ENCODE measurements around the gene UBE2L6.
A peak's percentile ranks its signal among the peaks of the same experiment; 100 is the strongest.
"Not testable (repeated sequence)": the region's sequence is repeated elsewhere in the genome, so short reads cannot be mapped to it uniquely, and the experiment has no call there.

UBE2L6 gene

GRCh38 chr11:57551941-57552340, 15.5 kb downstream of the UBE2L6 start:
- Mint-ChIP-seq H3K27me3 (no peaks in the 10 kb centered on the region), H3K27ac (no peak overlapping the region), H3K4me1 (peaks cover 12% of the 10 kb centered on the region), H3K9me3 (no peaks in the 10 kb centered on the region), H3K4me3 (no peak overlapping the region), H3K36me3 (peaks cover 57% of the 10 kb centered on the region)
- CTCF ChIA-PET = interaction anchor here (0.8 to 1.2 kb wide), 3 partner anchors 16 to 249 kb away, joined by 3 to 6 read pairs (median 4); partner anchors contain the start of gene UBE2L6
- no peak for DNase-seq

- no peaks in the 10 kb centered on the region for H3K9me3 Mint-ChIP-seq
- no peaks in the 10 kb centered on the region for H3K27me3 Mint-ChIP-seq
- H3K4me3 Mint-ChIP-seq = no peak overlapping the region
- peaks cover 8% of the 10 kb centered on the region for H3K4me1 Mint-ChIP-seq
- peaks cover 46% of the 10 kb centered on the region for H3K36me3 Mint-ChIP-seq
- CTCF ChIA-PET = interaction anchor here (0.9 to 1.2 kb wide), 2 partner anchors 23 to 24 kb away, joined by 3 to 4 read pairs; no protein-coding TSS in a partner anchor
- H3K27ac Mint-ChIP-seq = no peak overlapping the region
- no peak for DNase-seq
These were observed 17.5 kb downstream of the UBE2L6 start for GRCh38 chr11:57549983-57550382.

GRCh38 chr11:57547854-57548377, 19.6 kb downstream of the UBE2L6 start:
- Mint-ChIP-seq H3K27ac (no peak overlapping the region), H3K27me3 (no peaks in the 10 kb centered on the region), H3K9me3 (no peaks in the 10 kb centered on the region), H3K4me1 (peaks cover 6% of the 10 kb centered on the region), H3K36me3 (peaks cover 32% of the 10 kb centered on the region), H3K4me3 (no peak overlapping the region)
- CTCF ChIA-PET = interaction anchor here (1.0 to 1.9 kb wide), 4 partner anchors 9 to 93 kb away, joined by 3 to 8 read pairs (median 4); partner anchors contain the start of gene UBE2L6
- DNase-seq = no peak

GRCh38 chr11:57546869-57547475, 20.5 kb downstream of the UBE2L6 start:
- DNase-seq = no peak
- H3K27ac Mint-ChIP-seq = no peak overlapping the region
- CTCF ChIA-PET = interaction anchor here (0.8 to 1.9 kb wide), 5 partner anchors 10 to 254 kb away, joined by 3 to 8 read pairs (median 4); partner anchors contain the start of gene UBE2L6
- no peak overlapping the region for H3K4me3 Mint-ChIP-seq
- no peaks in the 10 kb centered on the region for H3K9me3 Mint-ChIP-seq
- peaks cover 27% of the 10 kb centered on the region for H3K36me3 Mint-ChIP-seq
- peaks cover 6% of the 10 kb centered on the region for H3K4me1 Mint-ChIP-seq
- no peaks in the 10 kb centered on the region for H3K27me3 Mint-ChIP-seq

- no peak overlapping the region for H3K4me3 Mint-ChIP-seq
- no peaks in the 10 kb centered on the region for H3K27me3 Mint-ChIP-seq
- H3K4me1 Mint-ChIP-seq = peaks cover 6% of the 10 kb centered on the region
- CTCF ChIA-PET = interaction anchor here (0.8 to 1.9 kb wide), 2 partner anchors 53 to 255 kb away, joined by 4 to 8 read pairs; no protein-coding TSS in a partner anchor
- DNase-seq = no peak
- H3K36me3 Mint-ChIP-seq = peaks cover 22% of the 10 kb centered on the region
- no peak overlapping the region for H3K27ac Mint-ChIP-seq
- no peaks in the 10 kb centered on the region for H3K9me3 Mint-ChIP-seq
These were observed 21.0 kb downstream of the UBE2L6 start for GRCh38 chr11:57546451-57546850.

GRCh38 chr11:57545883-57546282, 21.6 kb downstream of the UBE2L6 start:
- CTCF ChIA-PET = no interaction called here
- no peaks in the 10 kb centered on the region for H3K27me3 Mint-ChIP-seq
- no peak overlapping the region for H3K27ac Mint-ChIP-seq
- peaks cover 23% of the 10 kb centered on the region for H3K36me3 Mint-ChIP-seq
- no peak overlapping the region for H3K4me3 Mint-ChIP-seq
- H3K9me3 Mint-ChIP-seq = no peaks in the 10 kb centered on the region
- H3K4me1 Mint-ChIP-seq = peaks cover 6% of the 10 kb centered on the region
- no peak for DNase-seq

- CTCF ChIA-PET = interaction anchor here (1.5 kb wide), 1 partner anchor 100 kb away, joined by 7 read pairs; no protein-coding TSS in a partner anchor
- H3K4me1 Mint-ChIP-seq = peaks cover 6% of the 10 kb centered on the region
- H3K27ac Mint-ChIP-seq = no peak overlapping the region
These were observed 22.9 kb downstream of the UBE2L6 start for GRCh38 chr11:57544566-57544965.

GRCh38 chr11:57543593-57543992, 23.9 kb downstream of the UBE2L6 start:
- Mint-ChIP-seq H3K4me3 (no peak overlapping the region), H3K27me3 (no peaks in the 10 kb centered on the region), H3K4me1 (peaks cover 5% of the 10 kb centered on the region), H3K36me3 (peaks cover 10% of the 10 kb centered on the region), H3K27ac (no peak overlapping the region), H3K9me3 (no peaks in the 10 kb centered on the region)
- CTCF ChIA-PET = interaction anchor here (1.0 to 1.5 kb wide), 2 partner anchors 16 to 101 kb away, joined by 3 to 7 read pairs; no protein-coding TSS in a partner anchor
- DNase-seq = no peak

More at GRCh38 chr11:57544566-57544965, 22.9 kb downstream of the UBE2L6 start:
- Mint-ChIP-seq H3K4me3 (no peak overlapping the region), H3K36me3 (peaks cover 15% of the 10 kb centered on the region), H3K27me3 (no peaks in the 10 kb centered on the region), H3K9me3 (no peaks in the 10 kb centered on the region)
- DNase-seq = no peak

GRCh38 chr11:57542582-57542981, 24.9 kb downstream of the UBE2L6 start:
- no peak for DNase-seq
- peak overlapping the region; percentile 29 for H3K27ac Mint-ChIP-seq
- no peak overlapping the region for H3K4me3 Mint-ChIP-seq
- H3K4me1 Mint-ChIP-seq = no peaks in the 10 kb centered on the region
- H3K9me3 Mint-ChIP-seq = no peaks in the 10 kb centered on the region
- H3K36me3 Mint-ChIP-seq = peaks cover 13% of the 10 kb centered on the region
- CTCF ChIA-PET = no interaction called here
- H3K27me3 Mint-ChIP-seq = no peaks in the 10 kb centered on the region

GRCh38 chr11:57541169-57541568, 26.3 kb downstream of the UBE2L6 start:
- Mint-ChIP-seq H3K27ac (no peak overlapping the region), H3K27me3 (no peaks in the 10 kb centered on the region), H3K4me1 (peaks cover under 1% of the 10 kb centered on the region), H3K36me3 (peaks cover 14% of the 10 kb centered on the region), H3K4me3 (no peak overlapping the region), H3K9me3 (no peaks in the 10 kb centered on the region)
- no peak for DNase-seq
- CTCF ChIA-PET = no interaction called here

- Mint-ChIP-seq H3K27me3 (no peaks in the 10 kb centered on the region), H3K4me3 (no peak overlapping the region), H3K27ac (no peak overlapping the region), H3K36me3 (peaks cover 14% of the 10 kb centered on the region), H3K4me1 (peaks cover 2% of the 10 kb centered on the region), H3K9me3 (no peaks in the 10 kb centered on the region)
- CTCF ChIA-PET = interaction anchor here (1.2 kb wide), 1 partner anchor 14 kb away, joined by 3 read pairs; no protein-coding TSS in a partner anchor
- no peak for DNase-seq
These were observed 28.1 kb downstream of the UBE2L6 start for GRCh38 chr11:57539342-57539741.

GRCh38 chr11:57536947-57537619, 30.4 kb downstream of the UBE2L6 start, which contains the start of gene SMTNL1:
Gene SMTNL1 (plus strand): TSS chr11:57537595. CDS start chr11:57542643, 5,048 bp downstream.
- Mint-ChIP-seq H3K9me3 (no peaks in the 10 kb centered on the region), H3K4me1 (peaks cover 4% of the 10 kb centered on the region), H3K36me3 (peaks cover 8% of the 10 kb centered on the region), H3K4me3 (no peak within 1 kb of the TSS), H3K27me3 (no peaks in the 10 kb centered on the region), H3K27ac (no peak within 1 kb of the TSS)
- no peak for DNase-seq
- CTCF ChIA-PET = interaction anchor here (1.3 kb wide), 1 partner anchor 60 kb away, joined by 3 read pairs; no protein-coding TSS in a partner anchor

GRCh38 chr11:57534449-57534848, 33.0 kb downstream of the UBE2L6 start:
- not testable (repeated sequence) for DNase-seq, H3K27ac Mint-ChIP-seq, H3K9me3 Mint-ChIP-seq, H3K4me3 Mint-ChIP-seq, H3K27me3 Mint-ChIP-seq, H3K36me3 Mint-ChIP-seq
- CTCF ChIA-PET = interaction anchor here (1.5 to 1.7 kb wide), 3 partner anchors 33 to 110 kb away, joined by 5 to 7 read pairs (median 6); partner anchors contain the start of gene UBE2L6
- H3K4me1 Mint-ChIP-seq = peaks cover 23% of the 10 kb centered on the region

All from activated naive CD4-positive, alpha-beta T cell treated with anti-CD3 and anti-CD28 coated beads, Interleukin-2, amount 10 ng/mL, durations not matched to agents 7 days and 5 days (primary cell).